ENCODE measurements around the gene ZNF362.

GRCh38 chr1:33310702-33311101 lies 54.4 kb downstream of the ZNF362 start:
- no peak for TF ChIP-seq YY1 (IDR thresholded peaks at IDR 0.05; ENCODE audit: insufficient read depth, insufficient read length)
- TF ChIP-seq SUZ12 (IDR thresholded peaks at IDR 0.05; ENCODE audit: extremely low read depth, insufficient read depth, insufficient read length): no peak
- TF ChIP-seq ZNF274 (IDR thresholded peaks at IDR 0.05; ENCODE audit: low read depth, low read length): no peak

Measured in NT2/D1 (cell line).